ENCODE data around the gene BRD9.
"Not testable (repeated sequence)": the region's sequence is repeated elsewhere in the genome, so short reads cannot be mapped to it uniquely, and the experiment has no call there.

The BRD9 gene

DNA sequence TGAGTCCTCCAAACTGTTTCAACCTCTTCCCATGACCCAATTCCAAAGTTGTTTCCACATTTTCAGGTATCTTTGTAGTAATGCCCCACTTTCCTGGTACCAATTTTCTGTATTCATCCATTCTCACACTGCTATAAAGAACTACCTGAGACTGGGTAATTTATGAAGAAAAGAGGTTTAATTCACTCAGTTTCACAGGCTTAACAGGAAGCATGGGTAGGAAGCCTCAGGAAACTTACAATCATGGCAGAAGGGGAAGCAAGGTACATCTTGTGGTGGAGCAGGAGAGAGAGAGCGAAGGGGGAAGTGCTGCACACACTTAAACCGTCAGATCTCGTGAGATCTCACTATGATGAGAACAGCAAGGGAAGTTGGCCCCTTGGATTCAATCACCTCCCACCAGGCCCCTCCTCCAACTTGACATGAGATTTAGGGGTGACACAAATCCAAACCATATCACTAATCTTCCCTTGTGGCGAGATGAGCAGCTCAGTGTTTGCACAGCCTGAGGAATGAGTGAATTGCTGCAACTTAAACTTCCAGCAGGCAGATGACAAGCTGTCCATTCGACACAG is 43.0 kb upstream of the BRD9 start:
- Histone ChIP-seq H3K4me1 (no peaks in the 10 kb centered on the region), H3K9me3 (no peaks in the 10 kb centered on the region), H3K27me3 (no peaks in the 10 kb centered on the region), H3K4me3 (ENCODE audit: low read depth, low read length) (no peak overlapping the region), H3K36me3 (no peaks in the 10 kb centered on the region)
- TF ChIP-seq, protein P1, sequence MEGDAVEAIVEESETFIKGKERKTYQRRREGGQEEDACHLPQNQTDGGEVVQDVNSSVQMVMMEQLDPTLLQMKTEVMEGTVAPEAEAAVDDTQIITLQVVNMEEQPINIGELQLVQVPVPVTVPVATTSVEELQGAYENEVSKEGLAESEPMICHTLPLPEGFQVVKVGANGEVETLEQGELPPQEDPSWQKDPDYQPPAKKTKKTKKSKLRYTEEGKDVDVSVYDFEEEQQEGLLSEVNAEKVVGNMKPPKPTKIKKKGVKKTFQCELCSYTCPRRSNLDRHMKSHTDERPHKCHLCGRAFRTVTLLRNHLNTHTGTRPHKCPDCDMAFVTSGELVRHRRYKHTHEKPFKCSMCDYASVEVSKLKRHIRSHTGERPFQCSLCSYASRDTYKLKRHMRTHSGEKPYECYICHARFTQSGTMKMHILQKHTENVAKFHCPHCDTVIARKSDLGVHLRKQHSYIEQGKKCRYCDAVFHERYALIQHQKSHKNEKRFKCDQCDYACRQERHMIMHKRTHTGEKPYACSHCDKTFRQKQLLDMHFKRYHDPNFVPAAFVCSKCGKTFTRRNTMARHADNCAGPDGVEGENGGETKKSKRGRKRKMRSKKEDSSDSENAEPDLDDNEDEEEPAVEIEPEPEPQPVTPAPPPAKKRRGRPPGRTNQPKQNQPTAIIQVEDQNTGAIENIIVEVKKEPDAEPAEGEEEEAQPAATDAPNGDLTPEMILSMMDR (IDR thresholded peaks at IDR 0.05; ENCODE audit: low read depth, low read length) = no peak
- no peak for DNase-seq

DNA sequence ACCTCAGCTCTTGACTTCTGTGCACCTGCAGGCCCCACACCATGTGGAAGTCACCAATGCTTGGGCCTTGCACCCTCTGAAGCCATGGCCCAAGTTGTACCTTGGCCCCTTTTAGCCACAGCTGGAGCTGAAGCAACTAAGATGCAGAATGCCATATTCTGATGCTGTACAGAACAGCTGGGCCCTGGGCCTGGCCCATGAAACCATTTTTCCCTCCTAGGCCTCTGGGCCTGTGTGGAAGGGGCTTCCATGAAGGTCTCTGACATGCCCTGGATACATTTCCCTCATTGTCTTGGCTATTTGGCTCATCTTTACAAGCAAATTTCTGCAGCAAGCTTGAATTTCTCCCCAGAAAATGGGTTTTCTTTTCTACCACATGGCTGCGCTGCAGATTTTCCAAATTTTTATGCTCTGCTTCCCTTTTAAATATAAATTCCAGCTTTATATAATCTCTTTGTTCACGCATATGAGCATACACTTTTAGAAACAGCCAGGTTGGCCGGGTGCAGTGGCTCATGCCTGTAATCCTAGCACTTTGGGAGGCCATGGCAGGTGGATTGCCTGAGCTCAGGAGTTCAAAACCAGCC is 41.9 kb upstream of the BRD9 start:
- not testable (repeated sequence) for H3K36me3 ChIP-seq; H3K4me1 ChIP-seq; H3K27me3 ChIP-seq; H3K9me3 ChIP-seq; DNase-seq; H3K4me3 ChIP-seq (ENCODE audit: low read depth, low read length)
- TF ChIP-seq, protein P1 (IDR thresholded peaks at IDR 0.05; ENCODE audit: low read depth, low read length) = peak; percentile 19; the same call in 1 of the 2 replicates

DNA sequence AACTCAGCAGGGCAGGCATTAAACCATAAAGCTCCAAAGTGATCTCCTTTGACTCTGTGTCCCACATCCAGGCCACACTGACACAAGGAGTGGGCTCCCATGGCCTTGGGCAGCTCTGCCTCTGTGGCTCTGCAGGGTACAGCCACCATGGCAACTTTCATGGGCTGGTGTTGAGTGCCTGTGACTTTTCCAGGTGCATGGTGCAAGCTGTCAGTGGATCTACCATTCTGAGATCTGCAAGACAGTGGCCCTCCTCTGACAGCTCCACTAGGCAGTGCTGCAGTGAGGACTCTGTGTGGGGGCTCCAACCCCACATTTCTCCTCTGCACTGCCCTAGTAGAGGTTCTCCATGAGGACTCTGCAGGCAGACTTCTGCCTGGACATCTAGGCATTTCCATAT is 41.4 kb upstream of the BRD9 start:
- not testable (repeated sequence) for H3K4me3 ChIP-seq (ENCODE audit: low read depth, low read length); H3K9me3 ChIP-seq; H3K27me3 ChIP-seq; DNase-seq; H3K4me1 ChIP-seq; H3K36me3 ChIP-seq

DNA sequence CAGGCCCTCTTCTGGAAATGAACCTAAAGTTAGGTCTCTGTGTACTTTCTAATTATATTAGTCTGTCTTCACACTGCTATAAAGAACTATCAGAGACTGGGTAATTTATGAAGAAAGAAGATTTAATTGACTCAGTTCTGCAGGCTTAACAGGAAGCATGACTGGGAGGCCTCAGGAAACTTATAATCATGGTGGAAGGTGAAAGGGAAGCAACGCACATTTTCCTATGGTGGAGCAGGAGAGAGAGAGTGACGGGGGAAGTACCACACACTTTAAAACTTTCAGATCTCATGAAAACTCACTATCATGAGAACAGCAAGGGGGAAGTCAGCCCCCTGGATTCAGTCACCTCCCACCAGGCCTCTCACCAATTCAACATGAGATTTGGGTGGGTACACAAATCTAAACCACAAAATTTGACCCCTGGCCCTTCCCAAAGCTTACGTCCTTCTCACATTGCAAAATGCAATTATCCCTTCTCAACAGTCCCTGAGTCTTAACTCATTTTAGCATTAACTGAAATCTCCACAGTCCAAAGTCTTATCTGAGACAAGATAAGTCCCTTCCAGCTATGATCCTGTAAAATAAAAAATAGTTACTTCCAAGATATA is 40.8 kb upstream of the BRD9 start:
- TF ChIP-seq, protein P1 (IDR thresholded peaks at IDR 0.05; ENCODE audit: low read depth, low read length) = no peak
- H3K9me3 ChIP-seq = no peaks in the 10 kb centered on the region
- no peaks in the 10 kb centered on the region for H3K27me3 ChIP-seq
- H3K36me3 ChIP-seq = no peaks in the 10 kb centered on the region
- DNase-seq = no peak
- no peaks in the 10 kb centered on the region for H3K4me1 ChIP-seq
- no peak overlapping the region for H3K4me3 ChIP-seq (ENCODE audit: low read depth, low read length)

DNA sequence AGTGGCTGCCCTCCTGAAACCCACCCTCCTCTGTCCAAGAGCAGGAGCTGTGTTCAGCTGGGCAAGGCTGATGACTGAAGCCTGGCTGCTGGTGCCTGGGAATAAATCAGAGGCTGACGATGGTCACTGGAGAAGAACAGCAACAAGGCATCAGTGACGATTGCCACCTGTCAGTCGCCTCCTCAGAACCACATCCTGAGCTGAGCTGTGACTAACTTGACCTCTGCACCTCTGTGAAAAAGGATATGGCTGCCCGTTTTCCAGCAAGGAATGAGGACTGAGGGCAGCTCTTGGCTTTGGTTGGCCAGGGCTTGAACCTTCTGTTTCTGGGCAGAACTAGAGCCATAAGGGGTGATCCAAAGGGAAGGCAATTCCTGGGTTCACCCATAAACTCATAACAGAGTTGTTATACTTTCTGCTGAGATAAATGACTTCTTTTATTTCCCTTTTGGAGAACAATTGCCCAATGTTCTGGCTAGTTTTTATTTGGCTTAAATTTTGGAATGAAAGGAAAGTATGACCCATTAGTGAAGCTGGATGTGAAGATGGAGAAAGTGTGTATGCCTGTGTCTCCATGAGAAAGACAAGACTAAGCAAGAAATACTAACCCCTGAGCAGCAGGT is 40.1 kb upstream of the BRD9 start:
- Histone ChIP-seq H3K27me3 (no peaks in the 10 kb centered on the region), H3K36me3 (no peaks in the 10 kb centered on the region), H3K4me1 (no peaks in the 10 kb centered on the region), H3K9me3 (no peaks in the 10 kb centered on the region), H3K4me3 (ENCODE audit: low read depth, low read length) (no peak overlapping the region)
- no peak for DNase-seq
- TF ChIP-seq, protein P1 (IDR thresholded peaks at IDR 0.05; ENCODE audit: low read depth, low read length) = no peak

DNA sequence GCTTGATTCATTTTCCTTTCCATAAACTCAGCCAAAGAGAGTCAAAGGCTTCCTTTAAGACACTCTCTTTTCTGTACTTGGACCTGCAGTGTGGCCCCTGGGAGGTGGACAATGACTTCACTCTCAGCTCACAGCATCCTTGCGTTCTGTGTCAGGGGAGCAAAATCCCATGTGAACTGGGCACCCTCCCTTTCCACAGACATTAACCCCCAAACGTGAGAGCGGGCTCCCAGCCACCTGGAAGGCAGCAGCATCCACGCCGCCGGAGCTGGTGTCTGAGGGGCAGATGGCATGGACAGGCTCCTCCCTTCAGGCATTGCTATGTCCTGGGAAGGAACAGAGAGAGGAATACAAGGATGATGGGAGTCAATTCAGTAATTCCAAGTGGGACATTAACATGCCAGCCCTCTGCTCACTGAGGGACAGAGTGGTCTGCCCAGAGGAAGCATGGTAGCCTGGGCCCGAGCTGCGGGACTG is 39.6 kb upstream of the BRD9 start:
- TF ChIP-seq, protein P1 (IDR thresholded peaks at IDR 0.05; ENCODE audit: low read depth, low read length) = no peak
- no peak for DNase-seq
- Histone ChIP-seq H3K9me3 (no peaks in the 10 kb centered on the region), H3K4me1 (no peaks in the 10 kb centered on the region), H3K4me3 (ENCODE audit: low read depth, low read length) (no peak overlapping the region), H3K36me3 (no peaks in the 10 kb centered on the region), H3K27me3 (no peaks in the 10 kb centered on the region; the same call in 1 of the 2 replicates)

All from BE2C (cell line).